Measurements from ENCODE around the gene IPP. TPM values are rescaled to one million over a fixed set of nuclear protein-coding genes. Genes with fewer than 3 reads are reported as not detected.
"Not testable (repeated sequence)": the region's sequence is repeated elsewhere in the genome, so short reads cannot be mapped to it uniquely, and the experiment has no call there.

The IPP gene
- total RNA-seq, 2 donors from 2014 or later, result 7.5 to 7.9 TPM

DNA sequence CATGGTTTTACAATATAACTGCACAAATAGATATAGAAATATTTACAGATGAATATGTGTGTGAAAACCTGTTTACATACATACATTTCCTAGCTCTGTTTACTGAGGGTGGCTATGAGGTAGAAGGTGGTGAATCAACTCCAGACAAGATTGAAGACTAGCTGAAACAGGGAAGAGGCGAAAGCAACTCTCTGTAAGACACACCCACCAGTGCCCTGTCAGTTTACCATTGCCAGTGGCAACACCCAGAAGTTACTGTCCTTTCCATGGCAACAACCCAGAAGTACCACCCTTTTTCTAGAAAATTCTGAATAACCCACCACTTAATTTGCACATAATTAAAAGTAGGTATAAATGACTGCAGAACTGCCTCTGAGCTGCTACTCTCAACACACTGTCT lies 45.8 kb downstream of the IPP start:
- no peak for ATAC-seq
- no peak for DNase-seq

DNA sequence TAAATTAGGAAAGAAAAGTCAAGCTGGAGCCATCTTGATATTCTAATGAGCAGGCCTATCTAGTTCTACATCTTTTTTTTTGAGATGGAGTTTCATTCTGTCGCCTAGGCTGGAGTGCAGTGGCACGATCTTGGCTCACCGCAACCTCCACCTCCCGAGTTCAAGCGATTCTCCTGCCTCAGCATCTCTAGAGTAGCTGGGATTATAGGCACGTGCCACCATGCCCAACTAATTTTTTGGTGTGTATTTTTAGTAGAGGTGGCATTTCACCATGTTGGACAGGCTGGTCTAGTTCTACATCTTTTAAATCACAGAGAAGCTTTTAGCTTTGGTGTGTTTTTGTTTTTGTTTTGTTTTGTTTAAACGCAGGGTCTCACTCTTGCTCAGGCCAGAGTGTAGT lies 55.6 kb downstream of the IPP start:
- H3K4me3 ChIP-seq, result no peak overlapping the region
- H3K36me3 ChIP-seq (replicated peaks in 1 of 2; ENCODE audit: insufficient read depth in 1 of 2, low read depth in 2 of 2), result peaks cover 0 to 5% of the 10 kb centered on the region in 2 donors
- no peaks in the 10 kb centered on the region for H3K4me1 ChIP-seq
- H3K27me3 ChIP-seq, result no peaks in the 10 kb centered on the region
- H3K27ac ChIP-seq, result no peak overlapping the region
- WGBS, 2 donors, result 93 to 99% methylated on average over 7 of the region's 7 CpGs
- intact Hi-C loops (cut with DNase I), result no loop called here
- DNase-seq (no peak), ATAC-seq (no peak)
- H3K9me3 ChIP-seq, result no peaks in the 10 kb centered on the region
- TF ChIP-seq, protein P1, sequence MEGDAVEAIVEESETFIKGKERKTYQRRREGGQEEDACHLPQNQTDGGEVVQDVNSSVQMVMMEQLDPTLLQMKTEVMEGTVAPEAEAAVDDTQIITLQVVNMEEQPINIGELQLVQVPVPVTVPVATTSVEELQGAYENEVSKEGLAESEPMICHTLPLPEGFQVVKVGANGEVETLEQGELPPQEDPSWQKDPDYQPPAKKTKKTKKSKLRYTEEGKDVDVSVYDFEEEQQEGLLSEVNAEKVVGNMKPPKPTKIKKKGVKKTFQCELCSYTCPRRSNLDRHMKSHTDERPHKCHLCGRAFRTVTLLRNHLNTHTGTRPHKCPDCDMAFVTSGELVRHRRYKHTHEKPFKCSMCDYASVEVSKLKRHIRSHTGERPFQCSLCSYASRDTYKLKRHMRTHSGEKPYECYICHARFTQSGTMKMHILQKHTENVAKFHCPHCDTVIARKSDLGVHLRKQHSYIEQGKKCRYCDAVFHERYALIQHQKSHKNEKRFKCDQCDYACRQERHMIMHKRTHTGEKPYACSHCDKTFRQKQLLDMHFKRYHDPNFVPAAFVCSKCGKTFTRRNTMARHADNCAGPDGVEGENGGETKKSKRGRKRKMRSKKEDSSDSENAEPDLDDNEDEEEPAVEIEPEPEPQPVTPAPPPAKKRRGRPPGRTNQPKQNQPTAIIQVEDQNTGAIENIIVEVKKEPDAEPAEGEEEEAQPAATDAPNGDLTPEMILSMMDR (IDR thresholded peaks at IDR 0.05), result no peak
- TF ChIP-seq POLR2A (IDR thresholded peaks at IDR 0.05), result no peak

More for the DNA sequence above, 45.8 kb downstream of the IPP start:
- Histone ChIP-seq H3K36me3 (replicated peaks in 1 of 2; ENCODE audit: insufficient read depth in 1 of 2, low read depth in 2 of 2) (peaks cover 2 to 4% of the 10 kb centered on the region in 2 donors), H3K27ac (no peak overlapping the region), H3K4me1 (no peaks in the 10 kb centered on the region), H3K27me3 (no peaks in the 10 kb centered on the region), H3K9me3 (no peaks in the 10 kb centered on the region), H3K4me3 (no peak overlapping the region)
- 91 to 100% methylated on average over 1 of the region's 1 CpG for WGBS, 2 donors
- intact Hi-C loops (cut with DNase I), result no loop called here
- TF ChIP-seq POLR2A (IDR thresholded peaks at IDR 0.05), result no peak
- TF ChIP-seq, protein P1 (IDR thresholded peaks at IDR 0.05), result no peak

DNA sequence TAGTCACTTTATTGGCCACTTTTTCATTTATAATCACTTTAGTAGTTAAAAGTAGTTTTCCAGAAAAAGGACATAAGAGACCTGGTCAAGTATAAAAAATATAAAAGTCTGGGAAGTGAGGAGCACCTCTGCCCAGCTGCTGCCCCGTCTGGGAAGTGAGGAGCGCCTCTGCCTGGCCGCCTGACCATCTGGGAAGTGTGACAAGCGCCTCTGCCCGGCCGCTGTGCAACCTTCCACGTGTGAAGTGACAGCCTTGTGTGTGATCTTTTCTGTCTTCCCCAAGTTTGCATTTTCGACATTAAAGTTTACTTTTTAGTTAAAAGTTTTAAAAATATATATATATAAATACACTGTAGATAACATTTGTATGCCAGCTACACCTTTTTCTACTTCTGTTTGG lies 56.6 kb downstream of the IPP start:
- intact Hi-C loops (cut with DNase I); H3K36me3 ChIP-seq (replicated peaks in 1 of 2; ENCODE audit: insufficient read depth in 1 of 2, low read depth in 2 of 2); H3K27me3 ChIP-seq; H3K27ac ChIP-seq; H3K4me3 ChIP-seq; DNase-seq; H3K9me3 ChIP-seq; H3K4me1 ChIP-seq; ATAC-seq: not testable (repeated sequence)
- WGBS, 2 donors, result 79 to 80% methylated on average over 8 of the region's 8 CpGs

DNA sequence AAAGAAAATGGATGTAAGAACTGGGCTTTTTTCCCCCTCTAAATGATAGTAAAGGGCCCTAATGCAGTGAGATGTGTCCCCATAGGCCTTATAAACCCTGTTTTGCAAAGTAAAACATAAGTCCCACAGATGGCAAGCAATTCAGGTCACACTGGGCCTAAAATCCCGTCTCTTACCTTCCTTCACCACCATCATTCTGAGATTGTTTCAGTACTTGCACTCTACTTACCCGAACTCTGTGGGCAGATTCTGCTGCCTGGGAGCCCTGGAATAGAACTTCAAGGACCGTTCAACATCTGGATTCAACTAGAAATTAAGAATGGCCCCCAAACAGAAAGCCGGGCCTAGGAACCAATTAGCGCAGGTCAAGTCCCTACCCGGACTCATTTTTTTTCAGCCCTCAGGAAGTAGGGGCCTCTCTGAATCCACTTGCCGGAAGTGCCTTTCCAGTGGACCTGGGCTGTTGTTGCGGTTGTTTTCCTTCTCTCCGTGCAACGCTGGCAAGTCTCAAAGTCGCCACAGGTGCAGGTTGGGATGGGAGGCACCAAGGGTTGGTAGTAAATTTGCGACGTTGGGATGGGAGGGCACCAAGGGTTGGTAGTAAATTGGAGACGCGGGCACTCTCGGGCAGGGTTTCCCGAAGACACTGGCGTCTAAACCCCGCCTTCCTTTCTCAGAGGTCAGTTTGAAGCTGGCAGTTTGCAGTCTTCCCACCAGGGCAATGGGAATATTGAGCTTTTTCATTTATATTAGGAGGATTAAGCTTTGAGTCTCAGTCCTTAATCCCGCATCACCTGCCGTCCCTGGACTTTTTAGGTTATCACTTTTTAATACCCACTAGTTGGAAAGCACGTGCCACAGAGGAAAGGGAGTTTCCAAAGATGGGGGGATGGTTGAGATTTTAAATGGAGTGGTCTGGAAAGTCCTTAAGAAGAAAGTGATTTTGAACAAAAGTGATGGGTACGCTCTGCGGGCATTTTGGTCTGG lies 62.4 kb downstream of the IPP start, which contains the start of gene TMEM69:
TMEM69 (plus strand) TSS at position 428 of the 987 bp plus-strand sequence. CDS start 2,888 bp downstream, outside the sequence.
- Histone ChIP-seq H3K27ac (peak within 1 kb of the TSS; percentile 93 to 96 (median 95)), H3K9me3 (no peaks in the 10 kb centered on the region), H3K4me3 (peak within 1 kb of the TSS; percentile 3 to 65), H3K36me3 (replicated peaks in 1 of 2; ENCODE audit: insufficient read depth in 1 of 2, low read depth in 2 of 2) (no peaks in the 10 kb centered on the region), H3K4me1 (peaks cover 27% of the 10 kb centered on the region), H3K27me3 (no peaks in the 10 kb centered on the region)
- TF ChIP-seq POLR2A (IDR thresholded peaks at IDR 0.05), result peak in 2 of 3 donors; percentile 2 to 33
- TF ChIP-seq, protein P1 (IDR thresholded peaks at IDR 0.05), result peak in 4 of 7 experiments; percentile 17 to 49 (median 38)
- intact Hi-C loops (cut with DNase I), result no loop called here
- peak; percentile 78 to 88 (median 81) for DNase-seq
- WGBS, 2 donors, result 1% methylated on average over 24 of the region's 24 CpGs
- ATAC-seq, result peak; percentile 59

DNA sequence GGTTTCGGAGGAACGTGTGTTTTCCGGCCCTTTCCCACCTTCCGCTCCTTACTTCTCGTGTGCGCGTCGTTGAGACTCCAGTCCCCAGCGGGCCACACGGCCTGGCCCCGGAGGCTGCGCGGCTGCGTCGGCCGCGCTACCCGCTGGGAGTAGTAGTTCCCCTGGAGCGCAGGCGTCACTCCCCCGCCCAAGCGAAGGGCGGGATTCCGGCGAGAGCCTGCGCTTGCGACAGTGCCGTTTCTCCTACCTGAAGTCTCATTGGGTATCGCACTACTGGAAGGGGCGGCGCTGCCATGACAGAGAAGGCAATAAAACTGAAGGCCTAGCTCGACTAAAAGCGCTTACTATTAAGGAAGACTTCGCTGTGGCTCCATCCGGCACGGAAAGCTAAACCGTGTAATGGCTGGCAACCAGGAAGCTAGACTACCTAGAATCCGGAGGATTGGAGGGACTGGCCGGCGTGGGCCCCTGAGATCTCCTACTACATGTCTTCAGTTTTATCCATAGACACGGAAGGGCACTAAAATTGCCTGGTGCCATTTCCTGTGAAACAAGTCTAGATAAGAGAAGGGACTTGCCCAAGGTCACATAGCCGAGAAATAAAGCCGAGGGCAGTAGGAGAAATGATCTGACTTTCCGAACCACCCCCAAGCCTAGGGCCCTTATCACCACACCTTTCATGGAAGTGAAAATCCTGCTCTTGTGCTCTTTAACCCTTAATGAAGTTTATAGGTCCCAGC lies 63.3 kb downstream of the IPP start:
- Histone ChIP-seq H3K36me3 (replicated peaks in 1 of 2; ENCODE audit: insufficient read depth in 1 of 2, low read depth in 2 of 2) (no peaks in the 10 kb centered on the region), H3K27ac (peak overlapping the region; percentile 93 to 96 (median 95)), H3K4me1 (peaks cover 36% of the 10 kb centered on the region), H3K9me3 (no peaks in the 10 kb centered on the region), H3K27me3 (no peaks in the 10 kb centered on the region), H3K4me3 (peak overlapping the region; percentile 96)
- TF ChIP-seq, protein P1 (IDR thresholded peaks at IDR 0.05), result peak in 1 of 7 experiments; percentile 1
- peak; percentile 82 to 97 (median 96) for TF ChIP-seq POLR2A (IDR thresholded peaks at IDR 0.05)
- peak; percentile 97 to 99 (median 98) for DNase-seq
- intact Hi-C loops (cut with DNase I), result no loop called here
- peak; percentile 90 for ATAC-seq
- WGBS, 2 donors, result 0% methylated on average over 8 to 44 of the region's 44 CpGs
